HUDEP-2 (cell line): ENCODE results near the gene CBY3.
"Not testable (repeated sequence)": the region's sequence is repeated elsewhere in the genome, so short reads cannot be mapped to it uniquely, and the experiment has no call there.

Source experiments
- DNase-seq, 76 experiments: peaks; one replicate each; lab custom pipeline; 2025; ENCODE audit not compliant: unreplicated experiment in 76 of 76; lab: John Stamatoyannopoulos, UW

Gene CBY3

GRCh38 chr5:179680780-179681401 is at the start of gene CBY3:
Gene CBY3 (minus strand): TSS chr5:179681034. CDS start chr5:179680918, 116 bp downstream.
- no peak for DNase-seq

GRCh38 chr5:179730356-179730755 is 49.5 kb upstream of the CBY3 start:
- no peak for DNase-seq

- no peak for DNase-seq
These were observed 48.9 kb upstream of the CBY3 start for GRCh38 chr5:179729727-179730126.

GRCh38 chr5:179729303-179729702 is 48.5 kb upstream of the CBY3 start:
- DNase-seq: no peak

- DNase-seq: no peak
These were observed 46.3 kb upstream of the CBY3 start for GRCh38 chr5:179727106-179727505.

GRCh38 chr5:179724163-179724562 is 43.3 kb upstream of the CBY3 start:
- no peak for DNase-seq

GRCh38 chr5:179720222-179720621 is 39.4 kb upstream of the CBY3 start:
- DNase-seq: no peak

GRCh38 chr5:179716286-179716685 is 35.5 kb upstream of the CBY3 start:
- peak in 26 of 76 experiments; percentile 1 to 67 (median 30) for DNase-seq

- DNase-seq: peak in 31 of 76 experiments; percentile 1 to 54 (median 26)
These were observed 19.6 kb upstream of the CBY3 start for GRCh38 chr5:179700401-179700918.

- peak in 27 of 76 experiments; percentile 4 to 61 (median 23) for DNase-seq
These were observed 18.9 kb upstream of the CBY3 start for GRCh38 chr5:179699616-179700237.

- peak in 2 of 76 experiments; percentile 35 to 38 for DNase-seq
These were observed 18.2 kb upstream of the CBY3 start, which contains the start of gene CANX for GRCh38 chr5:179698935-179699615. Gene CANX (plus strand): TSS chr5:179698967. CDS start chr5:179705682, 6,715 bp downstream.

- DNase-seq: peak; percentile 60 to 99 (median 98)
These were observed 17.4 kb upstream of the CBY3 start for GRCh38 chr5:179697993-179698934.

GRCh38 chr5:179697543-179697942 is 16.7 kb upstream of the CBY3 start:
- DNase-seq: not testable (repeated sequence)

GRCh38 chr5:179697108-179697507 is 16.3 kb upstream of the CBY3 start:
- DNase-seq: no peak

- DNase-seq: no peak
These were observed 15.8 kb upstream of the CBY3 start for GRCh38 chr5:179696603-179697002.

- no peak for DNase-seq
These were observed 13.7 kb upstream of the CBY3 start for GRCh38 chr5:179694561-179694960.

GRCh38 chr5:179689212-179689611 is 8.4 kb upstream of the CBY3 start:
- not testable (repeated sequence) for DNase-seq

- DNase-seq: no peak
These were observed 637 bp downstream of the CBY3 start for GRCh38 chr5:179680014-179680779.

- peak in 75 of 76 experiments; percentile 48 to 90 (median 81) for DNase-seq
These were observed 1.7 kb downstream of the CBY3 start for GRCh38 chr5:179679014-179679674.
